Measurements from ENCODE around the gene BTG2.

Gene BTG2

GRCh38 chr1:203274603-203275381 lies 30.5 kb upstream of the BTG2 start:
- peak overlapping the region; percentile 90 for H3K4me2 ChIP-seq (ENCODE audit: low read length)
- no peak overlapping the region for H2AFZ ChIP-seq (ENCODE audit: low read length)
- H3K27ac ChIP-seq (ENCODE audit: low read depth, low read length, poor library complexity, severe bottlenecking), result peak overlapping the region; percentile 98

DNA sequence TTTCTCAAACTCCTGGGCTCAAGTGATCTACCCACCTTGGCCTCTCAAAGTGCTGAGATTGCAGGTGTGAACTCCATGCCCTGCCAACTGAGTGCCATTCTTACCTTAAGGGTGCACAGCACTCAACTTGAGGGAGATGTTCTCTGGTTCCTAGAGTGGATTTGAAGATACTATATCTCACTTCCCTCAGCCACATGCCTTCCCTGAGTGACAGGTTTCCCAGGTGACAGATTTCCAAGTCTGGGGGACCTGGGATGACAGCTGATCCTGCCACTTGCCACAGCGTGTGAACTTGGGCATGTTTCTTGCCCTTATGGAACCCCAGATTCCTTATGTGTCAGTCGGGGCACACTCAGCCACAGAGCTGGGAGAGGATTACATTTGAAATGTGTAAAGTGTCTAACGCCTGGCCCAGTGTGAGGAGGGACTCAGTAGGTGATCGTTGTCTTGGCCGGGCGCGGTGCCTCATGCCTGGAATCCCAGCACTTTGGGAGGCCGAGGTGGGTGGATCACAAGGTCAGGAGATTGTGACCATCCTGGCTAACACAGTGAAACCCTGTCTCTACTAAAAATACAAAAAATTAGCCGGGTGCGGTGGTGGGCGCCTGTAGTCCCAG lies 29.6 kb upstream of the BTG2 start:
- TF ChIP-seq EZH2 (IDR thresholded peaks at IDR 0.05; ENCODE audit: borderline replicate concordance, low read length), result no peak
- TF ChIP-seq, protein P1, sequence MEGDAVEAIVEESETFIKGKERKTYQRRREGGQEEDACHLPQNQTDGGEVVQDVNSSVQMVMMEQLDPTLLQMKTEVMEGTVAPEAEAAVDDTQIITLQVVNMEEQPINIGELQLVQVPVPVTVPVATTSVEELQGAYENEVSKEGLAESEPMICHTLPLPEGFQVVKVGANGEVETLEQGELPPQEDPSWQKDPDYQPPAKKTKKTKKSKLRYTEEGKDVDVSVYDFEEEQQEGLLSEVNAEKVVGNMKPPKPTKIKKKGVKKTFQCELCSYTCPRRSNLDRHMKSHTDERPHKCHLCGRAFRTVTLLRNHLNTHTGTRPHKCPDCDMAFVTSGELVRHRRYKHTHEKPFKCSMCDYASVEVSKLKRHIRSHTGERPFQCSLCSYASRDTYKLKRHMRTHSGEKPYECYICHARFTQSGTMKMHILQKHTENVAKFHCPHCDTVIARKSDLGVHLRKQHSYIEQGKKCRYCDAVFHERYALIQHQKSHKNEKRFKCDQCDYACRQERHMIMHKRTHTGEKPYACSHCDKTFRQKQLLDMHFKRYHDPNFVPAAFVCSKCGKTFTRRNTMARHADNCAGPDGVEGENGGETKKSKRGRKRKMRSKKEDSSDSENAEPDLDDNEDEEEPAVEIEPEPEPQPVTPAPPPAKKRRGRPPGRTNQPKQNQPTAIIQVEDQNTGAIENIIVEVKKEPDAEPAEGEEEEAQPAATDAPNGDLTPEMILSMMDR (IDR thresholded peaks at IDR 0.05; ENCODE audit: low read length), result no peak
- peak overlapping the region; percentile 17; the same call in 1 of the 2 replicates for H3K4me2 ChIP-seq (ENCODE audit: low read length)

More at GRCh38 chr1:203274603-203275381, 30.5 kb upstream of the BTG2 start:
- Histone ChIP-seq H4K20me1 (ENCODE audit: insufficient read depth, low read length) (no peaks in the 10 kb centered on the region), H3K4me3 (ENCODE audit: low read depth, low read length, poor library complexity, severe bottlenecking) (peak overlapping the region; percentile 69), H3K9me2 (ENCODE audit: low read depth, low read length) (no peaks in the 10 kb centered on the region), H3K9me3 (ENCODE audit: low read length) (no peaks in the 10 kb centered on the region), H3F3A (ENCODE audit: insufficient read depth, low read length) (no peaks in the 10 kb centered on the region), H3K27me3 (ENCODE audit: insufficient read depth, low read length) (no peaks in the 10 kb centered on the region), H3K4me1 (ENCODE audit: insufficient read depth, low read length, severe bottlenecking) (peaks cover 98% of the 10 kb centered on the region), H3K9ac (ENCODE audit: low read length) (peak overlapping the region; percentile 96), H3K36me3 (ENCODE audit: insufficient read depth, low read length) (no peaks in the 10 kb centered on the region), H3K79me2 (ENCODE audit: insufficient read depth, low read length) (no peaks in the 10 kb centered on the region)
- TF ChIP-seq EZH2 (IDR thresholded peaks at IDR 0.05; ENCODE audit: borderline replicate concordance, low read length), result no peak
- TF ChIP-seq, protein P1 (IDR thresholded peaks at IDR 0.05; ENCODE audit: low read length), result no peak

DNA sequence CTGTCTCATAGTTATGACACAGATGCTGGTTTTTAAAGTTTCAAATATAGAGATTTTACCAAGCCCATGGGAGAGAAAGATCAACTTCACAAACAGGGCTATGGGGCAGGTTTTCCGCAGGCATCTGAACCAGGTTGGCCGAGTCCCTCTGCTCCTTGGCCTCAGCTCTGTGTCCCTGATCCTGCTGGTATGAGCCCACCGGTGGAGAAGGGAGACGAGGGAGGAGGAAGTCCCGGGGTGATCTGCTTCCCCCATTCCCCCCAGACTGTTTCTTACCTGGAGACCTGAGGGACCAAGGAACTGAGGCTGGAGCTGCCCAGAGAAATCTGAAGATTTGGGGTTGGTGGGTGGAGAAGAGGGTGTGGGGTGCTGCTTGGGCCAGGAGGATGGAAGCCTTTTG lies 28.9 kb upstream of the BTG2 start:
- H3K4me1 ChIP-seq (ENCODE audit: insufficient read depth, low read length, severe bottlenecking), result peaks cover 98% of the 10 kb centered on the region
- H3K9me2 ChIP-seq (ENCODE audit: low read depth, low read length), result no peaks in the 10 kb centered on the region
- no peaks in the 10 kb centered on the region for H4K20me1 ChIP-seq (ENCODE audit: insufficient read depth, low read length)
- no peaks in the 10 kb centered on the region for H3K9me3 ChIP-seq (ENCODE audit: low read length)
- H3K9ac ChIP-seq (ENCODE audit: low read length), result peak overlapping the region; percentile 68
- no peaks in the 10 kb centered on the region for H3K36me3 ChIP-seq (ENCODE audit: insufficient read depth, low read length)
- H3K4me2 ChIP-seq (ENCODE audit: low read length), result peak overlapping the region; percentile 76
- H3F3A ChIP-seq (ENCODE audit: insufficient read depth, low read length), result no peaks in the 10 kb centered on the region
- H3K27me3 ChIP-seq (ENCODE audit: insufficient read depth, low read length), result no peaks in the 10 kb centered on the region
- H3K27ac ChIP-seq (ENCODE audit: low read depth, low read length, poor library complexity, severe bottlenecking), result peak overlapping the region; percentile 98
- H2AFZ ChIP-seq (ENCODE audit: low read length), result no peak overlapping the region
- TF ChIP-seq, protein P1 (IDR thresholded peaks at IDR 0.05; ENCODE audit: low read length), result no peak
- no peak for TF ChIP-seq EZH2 (IDR thresholded peaks at IDR 0.05; ENCODE audit: borderline replicate concordance, low read length)
- no peaks in the 10 kb centered on the region for H3K79me2 ChIP-seq (ENCODE audit: insufficient read depth, low read length)
- H3K4me3 ChIP-seq (ENCODE audit: low read depth, low read length, poor library complexity, severe bottlenecking), result peak overlapping the region; percentile 18

More for the DNA sequence above, 29.6 kb upstream of the BTG2 start:
- no peak overlapping the region for H2AFZ ChIP-seq (ENCODE audit: low read length)
- no peaks in the 10 kb centered on the region for H3K79me2 ChIP-seq (ENCODE audit: insufficient read depth, low read length)
- H3K27ac ChIP-seq (ENCODE audit: low read depth, low read length, poor library complexity, severe bottlenecking), result peak overlapping the region; percentile 98
- no peak overlapping the region for H3K4me3 ChIP-seq (ENCODE audit: low read depth, low read length, poor library complexity, severe bottlenecking)
- H3K4me1 ChIP-seq (ENCODE audit: insufficient read depth, low read length, severe bottlenecking), result peaks cover 98% of the 10 kb centered on the region
- H4K20me1 ChIP-seq (ENCODE audit: insufficient read depth, low read length), result no peaks in the 10 kb centered on the region
- no peaks in the 10 kb centered on the region for H3K36me3 ChIP-seq (ENCODE audit: insufficient read depth, low read length)
- H3K27me3 ChIP-seq (ENCODE audit: insufficient read depth, low read length), result no peaks in the 10 kb centered on the region
- peak overlapping the region; percentile 46; the same call in 1 of the 2 replicates for H3K9ac ChIP-seq (ENCODE audit: low read length)
- no peaks in the 10 kb centered on the region for H3K9me3 ChIP-seq (ENCODE audit: low read length)
- H3F3A ChIP-seq (ENCODE audit: insufficient read depth, low read length), result no peaks in the 10 kb centered on the region
- no peaks in the 10 kb centered on the region for H3K9me2 ChIP-seq (ENCODE audit: low read depth, low read length)
